GM12891 (cell line): ENCODE data around the gene TRIM9.

Source experiments
- DNase-seq: peaks from one replicate; pipeline ENCODE4 v3.0.0; 2011; ENCODE audit warnings: low spot score; ENCODE audit not compliant: insufficient read length
- FAIRE-seq: peaks from 2 replicates; lab custom pipeline; 2011; peaks lifted over from hg19 to GRCh38; lab: Jason Lieb, UNC
- PAX5 ChIP-seq: IDR thresholded peaks from 2 replicates; pipeline ENCODE4 v1.6.1; 2011; ENCODE audit warnings: low read length, moderate library complexity, mild to moderate bottlenecking; ENCODE audit not compliant: insufficient read depth, severe bottlenecking
- POLR2A ChIP-seq: IDR thresholded peaks from 2 replicates; pipeline ENCODE4 v1.6.1; 2011; ENCODE audit warnings: low read depth, low read length, control low read depth
- POLR2AphosphoS5 ChIP-seq: IDR thresholded peaks from 2 replicates; pipeline ENCODE4 v1.6.1; 2011; ENCODE audit warnings: low read depth, low read length, control low read depth
- POU2F2 ChIP-seq: IDR thresholded peaks from 2 replicates; pipeline ENCODE4 v1.6.1; 2011; ENCODE audit warnings: low read depth, mild to moderate bottlenecking, control low read depth, low read length, moderate library complexity
- SPI1 ChIP-seq: IDR thresholded peaks from 2 replicates; pipeline ENCODE4 v1.6.1; 2011; ENCODE audit warnings: low read depth, low read length, control low read depth
- TAF1 ChIP-seq: IDR thresholded peaks from 2 replicates; pipeline ENCODE4 v1.6.1; 2011; ENCODE audit warnings: low read depth, low read length, control low read depth

The TRIM9 gene

GRCh38 chr14:51068268-51068667 lies 26.6 kb downstream of the TRIM9 start:
- FAIRE-seq (no peak), DNase-seq (no peak)
- TF ChIP-seq TAF1 = no peak
- no peak for TF ChIP-seq POLR2AphosphoS5
- TF ChIP-seq POLR2A = no peak
- no peak for TF ChIP-seq PAX5
- no peak for TF ChIP-seq POU2F2
- no peak for TF ChIP-seq SPI1

GRCh38 chr14:51067295-51067694 lies 27.6 kb downstream of the TRIM9 start:
- DNase-seq (no peak), FAIRE-seq (no peak)

GRCh38 chr14:51066576-51066975 lies 28.3 kb downstream of the TRIM9 start:
- FAIRE-seq (no peak), DNase-seq (no peak)
- no peak for TF ChIP-seq POU2F2
- TF ChIP-seq SPI1 = 0 out of 2 replicates have a peak, but pooled peaks have one; percentile 5

More at GRCh38 chr14:51067295-51067694, 27.6 kb downstream of the TRIM9 start:
- TF ChIP-seq POLR2A = no peak
- no peak for TF ChIP-seq POU2F2
- TF ChIP-seq POLR2AphosphoS5 = no peak
- TF ChIP-seq PAX5 = no peak
- TF ChIP-seq SPI1 = no peak
- no peak for TF ChIP-seq TAF1

GRCh38 chr14:51059032-51059431 lies 35.9 kb downstream of the TRIM9 start:
- DNase-seq (no peak), FAIRE-seq (no peak)
- TF ChIP-seq POLR2AphosphoS5 (no peak), POU2F2 (no peak), POLR2A (no peak), SPI1 (no peak), PAX5 (no peak), TAF1 (no peak)

GRCh38 chr14:51058382-51058781 lies 36.5 kb downstream of the TRIM9 start:
- no peak for TF ChIP-seq POLR2A
- no peak for TF ChIP-seq SPI1
- TF ChIP-seq POU2F2 = no peak
- TF ChIP-seq PAX5 = no peak
- no peak for TF ChIP-seq POLR2AphosphoS5
- TF ChIP-seq TAF1 = no peak
- no peak for DNase-seq
- no peak for FAIRE-seq

- no peak for TF ChIP-seq POLR2A
- no peak for TF ChIP-seq POU2F2
- TF ChIP-seq TAF1 = no peak
- TF ChIP-seq SPI1 = no peak
- no peak for TF ChIP-seq PAX5
- no peak for TF ChIP-seq POLR2AphosphoS5
- DNase-seq (no peak), FAIRE-seq (no peak)
Observed at GRCh38 chr14:51056421-51056820, 38.5 kb downstream of the TRIM9 start.

- TF ChIP-seq POLR2AphosphoS5 (no peak), POLR2A (no peak), TAF1 (no peak), POU2F2 (no peak), PAX5 (no peak), SPI1 (no peak)
- FAIRE-seq (no peak), DNase-seq (no peak)
Observed at GRCh38 chr14:51053157-51053556, 41.7 kb downstream of the TRIM9 start.

- DNase-seq (no peak), FAIRE-seq (no peak)
- TF ChIP-seq POLR2A (no peak), POLR2AphosphoS5 (no peak), SPI1 (no peak), TAF1 (no peak), PAX5 (no peak), POU2F2 (no peak)
Observed at GRCh38 chr14:51044961-51045360, 49.9 kb downstream of the TRIM9 start.

GRCh38 chr14:51041883-51042282 lies 53.0 kb downstream of the TRIM9 start:
- DNase-seq (no peak), FAIRE-seq (no peak)
- no peak for TF ChIP-seq POU2F2
- TF ChIP-seq SPI1 = no peak

GRCh38 chr14:51041108-51041531 lies 53.8 kb downstream of the TRIM9 start:
- FAIRE-seq (no peak), DNase-seq (no peak)
- TF ChIP-seq POLR2AphosphoS5 (no peak), TAF1 (no peak), POU2F2 (no peak), SPI1 (no peak), POLR2A (no peak), PAX5 (no peak)

GRCh38 chr14:51039252-51039651 lies 55.7 kb downstream of the TRIM9 start:
- no peak for DNase-seq
- FAIRE-seq = no peak

More at GRCh38 chr14:51039252-51039651, 55.7 kb downstream of the TRIM9 start:
- no peak for TF ChIP-seq TAF1
